ENCODE results near the gene MRPL21.

GRCh38 chr11:68903288-68904247 is at the start of gene MRPL21, which contains the start of gene IGHMBP2:
- TF ChIP-seq CTCF (IDR thresholded peaks at IDR 0.05), result peak in 1 of 6 experiments; percentile 24
- peak in 1 of 4 donors; percentile 24 for TF ChIP-seq EP300 (IDR thresholded peaks at IDR 0.05)
- TF ChIP-seq POLR2AphosphoS5 (IDR thresholded peaks at IDR 0.05), result peak; percentile 93 to 96
- peak in 3 of 4 donors; percentile 20 to 70 (median 38) for TF ChIP-seq POLR2A (IDR thresholded peaks at IDR 0.05)

All from upper lobe of left lung (tissue), 4 donors.